Fibroblast of lung (primary cell): ENCODE results near the gene SH3BP4. TPM values are rescaled to one million over a fixed set of nuclear protein-coding genes. Genes with fewer than 3 reads are reported as not detected.
A peak's percentile ranks its signal among the peaks of the same experiment; 100 is the strongest.

Experiments
- DNase-seq, 2 donors: peaks; one replicate each; pipeline versions ENCODE4 v3.0.0 to v3.0.0-alpha.2; 2010; ENCODE audit warnings: low read depth in 2 of 2
- H2AFZ ChIP-seq: 2 replicates; pipeline ENCODE4 v1.5.1; 2012; ENCODE audit warnings: low read length, control low read depth, inconsistent platforms
- H3K27ac ChIP-seq: 2 replicates; pipeline ENCODE4 v1.5.1; 2011; ENCODE audit warnings: low read length, control low read depth; ENCODE audit not compliant: insufficient read depth
- H3K27me3 ChIP-seq: 2 replicates; pipeline ENCODE4 v1.5.1; 2011; ENCODE audit warnings: mild to moderate bottlenecking, low read length; ENCODE audit not compliant: control insufficient read depth, insufficient read depth
- H3K36me3 ChIP-seq: 2 replicates; pipeline ENCODE4 v1.5.1; 2011; ENCODE audit warnings: low read length; ENCODE audit not compliant: control insufficient read depth, insufficient read depth
- H3K4me1 ChIP-seq: 2 replicates; pipeline ENCODE4 v1.5.1; 2011; ENCODE audit warnings: low read length; ENCODE audit not compliant: control insufficient read depth, insufficient read depth; ENCODE audit errors: extremely low read depth
- H3K4me2 ChIP-seq: 2 replicates; pipeline ENCODE4 v1.5.1; 2011; ENCODE audit warnings: low read length, control low read depth; ENCODE audit not compliant: insufficient read depth; ENCODE audit errors: extremely low read depth
- H3K4me3 ChIP-seq, 4 experiments: fragments of 200-600 bp in 1 of 4; sonication (generic) in 1 of 4; replicated peaks in 1 of 4; 2 replicates each; pipeline ENCODE4 v1.5.1; 2011 to 2016; ENCODE audit warnings: low read length in 4 of 4, low read depth in 3 of 4, mild to moderate bottlenecking in 3 of 4, control low read depth in 2 of 4, inconsistent platforms in 1 of 4, mixed read lengths in 1 of 4; ENCODE audit not compliant: insufficient read depth in 1 of 4; ENCODE audit errors: control extremely low read depth in 1 of 4
- H3K79me2 ChIP-seq: 2 replicates; pipeline ENCODE4 v1.5.1; 2012; ENCODE audit warnings: mild to moderate bottlenecking, low read length, inconsistent platforms; ENCODE audit not compliant: control insufficient read depth, insufficient read depth
- H3K9ac ChIP-seq: 2 replicates; pipeline ENCODE4 v1.5.1; 2011; ENCODE audit warnings: mild to moderate bottlenecking, low read length, control low read depth; ENCODE audit not compliant: insufficient read depth
- H3K9me3 ChIP-seq: 2 replicates; pipeline ENCODE4 v1.5.1; 2012; ENCODE audit warnings: low read depth, low read length; ENCODE audit not compliant: control insufficient read depth, insufficient read depth
- H4K20me1 ChIP-seq: 2 replicates; pipeline ENCODE4 v1.5.1; 2011; ENCODE audit warnings: low read length; ENCODE audit not compliant: control insufficient read depth, insufficient read depth; ENCODE audit errors: extremely low read depth
- EZH2 ChIP-seq: IDR thresholded peaks from 2 replicates; pipeline ENCODE4 v1.5.1; 2012; ENCODE audit warnings: low read length, control low read depth, mild to moderate bottlenecking; ENCODE audit errors: missing control alignments
- polyA plus RNA-seq, 2 donors: library from polyadenylated mRNA; depleted of rRNA in 1 of 2; stranded (reverse) in 1 of 2; unstranded in 1 of 2; fragments of >200 nt; gene quantifications; 2 replicates each; pipeline ENCODE4 v1.2.1, GENCODE V29; 2011 to 2012; ENCODE audit warnings: missing spikeins in 1 of 2
- total RNA-seq: library from RNA; depleted of rRNA; stranded (reverse); fragments of >200 nt; gene quantifications from 2 replicates; pipeline ENCODE4 v1.2.1, GENCODE V29; 2014
- TF ChIP-seq, protein P1 (sequence below), 2 donors: IDR thresholded peaks in 1 of 2; conservative IDR thresholded peaks in 1 of 2; 1 replicate in 1 of 2; 2 replicates in 1 of 2; pipeline ENCODE4 v1.5.1; 2011 to 2012; ENCODE audit warnings: low read length in 2 of 2, control low read depth in 1 of 2, inconsistent platforms in 1 of 2, low read depth in 1 of 2, mild to moderate bottlenecking in 1 of 2

Gene SH3BP4
- total and polyA plus RNA-seq, 2 donors (not counting 1 experiment from before 2014, with no cell fraction given), result 74.8 to 86.6 TPM

DNA sequence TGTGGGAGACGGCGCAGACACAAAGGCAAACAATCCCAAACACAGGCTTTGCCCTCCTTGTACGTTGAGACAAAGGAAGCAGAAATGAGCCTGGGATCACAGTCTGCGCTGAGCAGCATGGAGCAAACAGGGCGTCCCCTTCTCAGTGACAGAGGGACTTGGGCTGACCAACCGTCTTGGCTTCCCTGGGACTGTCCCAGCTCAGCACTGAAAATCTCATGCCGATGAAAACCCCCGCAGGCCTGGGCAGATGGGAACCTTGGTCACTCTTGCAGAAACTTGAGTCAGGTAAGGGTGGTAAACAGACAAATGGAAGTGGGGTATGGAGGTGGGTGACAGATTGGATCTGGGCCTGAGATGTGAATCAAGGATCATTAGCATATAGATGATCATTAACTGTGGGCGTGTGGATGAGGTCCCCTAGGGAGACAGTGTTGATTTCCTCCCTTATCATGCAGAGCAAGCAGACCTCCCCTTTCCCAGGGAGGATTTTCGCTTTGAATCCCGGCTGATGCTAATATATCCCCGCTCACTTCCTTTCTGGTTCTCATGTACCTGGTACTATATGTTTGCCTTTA lies 19.1 kb upstream of the SH3BP4 start:
- Histone ChIP-seq H3K36me3 (no peaks in the 10 kb centered on the region), H3K79me2 (no peaks in the 10 kb centered on the region), H3K27me3 (no peaks in the 10 kb centered on the region), H3K9ac (no peak overlapping the region), H3K27ac (no peak overlapping the region), H3K4me2 (no peak overlapping the region), H3K4me1 (no peaks in the 10 kb centered on the region), H2AFZ (peak overlapping the region; percentile 43), H3K9me3 (no peaks in the 10 kb centered on the region), H3K4me3 (no peak overlapping the region), H4K20me1 (no peaks in the 10 kb centered on the region)
- DNase-seq, result no peak
- TF ChIP-seq, protein P1, sequence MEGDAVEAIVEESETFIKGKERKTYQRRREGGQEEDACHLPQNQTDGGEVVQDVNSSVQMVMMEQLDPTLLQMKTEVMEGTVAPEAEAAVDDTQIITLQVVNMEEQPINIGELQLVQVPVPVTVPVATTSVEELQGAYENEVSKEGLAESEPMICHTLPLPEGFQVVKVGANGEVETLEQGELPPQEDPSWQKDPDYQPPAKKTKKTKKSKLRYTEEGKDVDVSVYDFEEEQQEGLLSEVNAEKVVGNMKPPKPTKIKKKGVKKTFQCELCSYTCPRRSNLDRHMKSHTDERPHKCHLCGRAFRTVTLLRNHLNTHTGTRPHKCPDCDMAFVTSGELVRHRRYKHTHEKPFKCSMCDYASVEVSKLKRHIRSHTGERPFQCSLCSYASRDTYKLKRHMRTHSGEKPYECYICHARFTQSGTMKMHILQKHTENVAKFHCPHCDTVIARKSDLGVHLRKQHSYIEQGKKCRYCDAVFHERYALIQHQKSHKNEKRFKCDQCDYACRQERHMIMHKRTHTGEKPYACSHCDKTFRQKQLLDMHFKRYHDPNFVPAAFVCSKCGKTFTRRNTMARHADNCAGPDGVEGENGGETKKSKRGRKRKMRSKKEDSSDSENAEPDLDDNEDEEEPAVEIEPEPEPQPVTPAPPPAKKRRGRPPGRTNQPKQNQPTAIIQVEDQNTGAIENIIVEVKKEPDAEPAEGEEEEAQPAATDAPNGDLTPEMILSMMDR (conservative IDR thresholded peaks at IDR 0.05 in 1 of 2, IDR thresholded peaks at IDR 0.05 in 1 of 2; ENCODE audit: low read depth in 1 of 2, low read length in 2 of 2), result no peak
- no peak for TF ChIP-seq EZH2

DNA sequence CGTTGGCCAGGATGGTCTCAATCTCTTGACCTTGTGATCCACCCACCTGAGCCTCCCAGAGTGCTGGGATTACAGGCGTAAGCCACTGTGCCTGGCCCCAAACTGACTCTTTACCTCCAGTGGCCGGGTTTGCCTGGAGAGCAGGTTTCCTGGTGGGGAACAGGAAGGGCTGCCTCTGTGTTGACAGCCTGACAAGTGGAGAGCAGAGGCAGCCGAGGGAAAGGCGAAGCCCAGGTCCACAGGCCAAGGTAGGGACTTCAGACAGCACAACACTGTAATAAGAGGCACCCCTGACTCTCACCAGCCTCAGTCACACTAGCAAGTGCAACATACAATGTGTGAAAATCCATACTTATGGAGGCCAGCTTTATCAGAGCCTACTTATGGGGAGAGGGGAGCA lies 16.5 kb upstream of the SH3BP4 start:
- no peaks in the 10 kb centered on the region for H3K79me2 ChIP-seq
- no peak for DNase-seq
- no peaks in the 10 kb centered on the region for H3K9me3 ChIP-seq
- H2AFZ ChIP-seq, result no peak overlapping the region
- no peak overlapping the region for H3K4me2 ChIP-seq
- H4K20me1 ChIP-seq, result no peaks in the 10 kb centered on the region
- TF ChIP-seq, protein P1 (conservative IDR thresholded peaks at IDR 0.05 in 1 of 2, IDR thresholded peaks at IDR 0.05 in 1 of 2; ENCODE audit: low read depth in 1 of 2, low read length in 2 of 2), result no peak
- no peak for TF ChIP-seq EZH2
- no peaks in the 10 kb centered on the region for H3K36me3 ChIP-seq
- no peak overlapping the region for H3K4me3 ChIP-seq
- no peak overlapping the region for H3K9ac ChIP-seq
- H3K4me1 ChIP-seq, result no peaks in the 10 kb centered on the region
- no peaks in the 10 kb centered on the region for H3K27me3 ChIP-seq
- H3K27ac ChIP-seq, result no peak overlapping the region

DNA sequence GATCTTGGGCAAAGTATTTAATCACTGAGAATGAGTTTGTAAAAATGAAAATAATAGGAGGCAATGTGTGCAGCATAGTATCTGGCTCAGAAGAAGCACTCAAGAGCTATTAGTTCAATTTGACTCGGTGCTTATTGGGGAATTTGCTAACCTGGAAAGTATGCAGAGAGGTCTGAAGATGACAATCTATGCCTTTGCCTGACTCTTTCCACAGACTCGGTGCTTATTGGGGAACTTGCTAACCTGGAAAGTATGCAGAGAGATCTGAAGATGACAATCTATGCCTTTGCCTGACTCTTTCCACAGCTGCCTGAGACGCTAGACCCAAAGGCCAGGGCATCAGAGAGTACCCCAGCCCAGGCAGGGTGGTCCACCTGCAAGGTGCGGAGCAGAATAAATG lies 12.2 kb upstream of the SH3BP4 start:
- Histone ChIP-seq H3K36me3 (no peaks in the 10 kb centered on the region), H3K4me1 (no peaks in the 10 kb centered on the region), H4K20me1 (no peaks in the 10 kb centered on the region), H3K9me3 (no peaks in the 10 kb centered on the region), H3K27me3 (no peaks in the 10 kb centered on the region), H3K27ac (no peak overlapping the region), H3K4me2 (no peak overlapping the region), H2AFZ (no peak overlapping the region), H3K9ac (no peak overlapping the region), H3K4me3 (no peak overlapping the region), H3K79me2 (no peaks in the 10 kb centered on the region)
- TF ChIP-seq, protein P1 (conservative IDR thresholded peaks at IDR 0.05 in 1 of 2, IDR thresholded peaks at IDR 0.05 in 1 of 2; ENCODE audit: low read depth in 1 of 2, low read length in 2 of 2), result no peak
- TF ChIP-seq EZH2, result no peak
- DNase-seq, result peak in 1 of 2 donors; percentile 71
